ENCODE measurements around the gene BIN2.
A peak's percentile ranks its signal among the peaks of the same experiment; 100 is the strongest.

GRCh38 chr12:51373187-51373586 is 49.2 kb upstream of the BIN2 start:
- TF ChIP-seq CTCF (IDR thresholded peaks at IDR 0.05): no peak
- no peak for TF ChIP-seq CHD2 (IDR thresholded peaks at IDR 0.05; ENCODE audit: low read length, partially characterized antibody)
- TF ChIP-seq POLR2A (IDR thresholded peaks at IDR 0.05; ENCODE audit: low read length): no peak
- no peak for TF ChIP-seq HDAC2 (IDR thresholded peaks at IDR 0.05)
- no peak for TF ChIP-seq MAX (IDR thresholded peaks at IDR 0.05)
- TF ChIP-seq HMGXB4 (CRISPR knock-in tag; IDR thresholded peaks at IDR 0.05; ENCODE audit: borderline replicate concordance): no peak
- TF ChIP-seq RARB (CRISPR knock-in tag; IDR thresholded peaks at IDR 0.05): no peak
- TF ChIP-seq RFX5 (IDR thresholded peaks at IDR 0.05): no peak
- 0 out of 2 replicates have a peak, but pooled peaks have one; percentile 1 for TF ChIP-seq USF2 (IDR thresholded peaks at IDR 0.05)
- no peak for TF ChIP-seq ESRRA (IDR thresholded peaks at IDR 0.05; ENCODE audit: borderline replicate concordance, low read length)
- no peak for TF ChIP-seq BHLHE40 (IDR thresholded peaks at IDR 0.05; ENCODE audit: low read depth, low read length)
- no peak for TF ChIP-seq JUN (IDR thresholded peaks at IDR 0.05)
